ENCODE measurements around the gene LPO.

The LPO gene

DNA sequence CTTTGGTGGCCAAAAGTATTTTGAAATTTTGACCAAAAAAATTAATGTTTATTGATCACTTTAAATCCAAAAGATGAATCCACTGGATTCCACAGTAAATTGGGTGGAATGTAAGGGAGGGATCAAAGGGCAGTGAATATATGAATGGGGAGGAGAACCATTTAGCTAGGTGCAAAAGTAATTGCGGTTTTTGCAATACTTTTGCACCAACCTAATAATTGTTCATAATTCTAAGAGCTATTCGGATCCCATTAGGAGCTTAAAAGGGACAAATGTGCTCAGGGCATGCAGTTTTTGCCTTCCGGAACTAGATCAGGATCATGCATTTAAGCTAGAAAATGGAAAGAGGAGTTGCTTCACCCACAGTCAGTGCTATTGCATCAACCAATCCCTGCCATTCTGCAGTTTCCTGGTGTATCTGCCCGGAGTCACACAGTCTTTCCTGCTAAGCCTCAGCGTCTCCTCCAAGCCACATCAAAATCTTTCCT lies at the start of gene LPO:
Gene LPO, plus strand, starts transcription at position 438 of the 488 bp plus-strand sequence. CDS start 4,396 bp downstream, outside the sequence.
- DNase-seq: no peak

- DNase-seq: no peak
Observed at GRCh38 chr17:58189436-58190146, 48.8 kb upstream of the LPO start.

DNA sequence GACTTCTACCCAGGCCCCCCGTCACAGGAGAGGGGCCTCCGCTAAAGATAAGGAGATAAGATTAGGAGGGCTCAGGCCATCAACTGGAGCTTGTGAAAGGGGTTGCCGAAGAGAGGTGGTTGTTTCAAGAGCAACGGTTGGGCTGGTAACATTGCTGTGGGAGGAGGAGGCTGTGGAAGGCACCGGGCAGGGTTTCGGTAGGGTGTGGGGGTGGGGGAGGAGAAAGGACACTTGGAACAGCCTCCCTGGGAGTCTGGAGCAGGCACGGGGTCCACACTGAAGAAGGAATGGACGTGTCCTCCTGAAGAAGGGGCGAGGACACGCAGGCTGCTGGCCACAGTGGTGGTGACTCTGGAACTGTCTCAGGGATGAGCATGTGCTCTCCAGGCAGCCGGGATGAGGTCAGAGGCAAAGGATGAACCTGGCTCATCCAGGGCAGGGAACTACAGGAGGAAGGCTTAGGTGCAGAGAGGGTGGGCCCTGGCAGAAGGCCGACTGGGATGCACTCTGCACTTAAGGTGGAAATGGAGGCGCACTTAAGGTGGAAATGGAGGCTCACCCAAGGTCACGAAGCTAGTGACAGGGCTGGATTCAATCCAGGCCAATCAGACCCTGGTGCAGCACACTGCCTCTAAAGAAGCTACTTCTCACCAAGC lies 47.0 kb upstream of the LPO start:
- no peak for DNase-seq

GRCh38 chr17:58192612-58193011 lies 45.8 kb upstream of the LPO start, which contains the start of gene EPX:
TSS of gene EPX (plus strand) at chr17:58192726. CDS start at chr17:58192847, 121 bp downstream.
- no peak for DNase-seq

GRCh38 chr17:58193641-58194255 lies 44.6 kb upstream of the LPO start:
- no peak for DNase-seq

DNA sequence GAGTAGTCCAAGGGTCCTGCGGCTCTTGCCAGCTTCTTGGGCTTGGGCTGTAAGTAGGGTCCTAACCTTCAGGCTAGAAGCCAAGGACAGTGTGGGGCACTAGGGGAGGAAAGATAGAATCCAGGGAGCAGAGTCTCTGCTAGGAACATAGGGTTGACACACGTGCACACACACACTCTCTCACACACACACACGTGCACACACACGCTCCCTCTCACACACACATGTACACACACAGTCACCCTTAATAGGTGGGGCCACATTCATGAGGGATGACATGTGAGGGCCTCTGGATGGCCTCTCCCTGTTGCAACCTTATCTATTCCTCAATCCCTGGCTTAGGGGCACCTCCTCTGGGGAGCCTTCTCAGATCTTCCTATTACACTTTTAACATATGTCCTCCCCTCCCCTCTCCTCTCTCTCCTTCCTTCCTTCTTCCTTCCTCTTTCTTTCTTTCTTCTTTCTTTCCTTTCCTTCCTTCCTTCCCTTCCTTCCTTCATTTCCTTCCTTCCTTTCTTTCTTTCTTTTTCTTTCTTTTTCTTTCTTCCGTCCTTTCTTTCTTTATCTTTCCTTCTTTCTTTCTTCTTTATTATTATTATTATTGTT lies 42.8 kb upstream of the LPO start:
- no peak for DNase-seq

GRCh38 chr17:58196610-58197009 lies 41.8 kb upstream of the LPO start:
- no peak for DNase-seq

GRCh38 chr17:58200024-58200633 lies 38.3 kb upstream of the LPO start:
- peak; percentile 44 for DNase-seq

DNA sequence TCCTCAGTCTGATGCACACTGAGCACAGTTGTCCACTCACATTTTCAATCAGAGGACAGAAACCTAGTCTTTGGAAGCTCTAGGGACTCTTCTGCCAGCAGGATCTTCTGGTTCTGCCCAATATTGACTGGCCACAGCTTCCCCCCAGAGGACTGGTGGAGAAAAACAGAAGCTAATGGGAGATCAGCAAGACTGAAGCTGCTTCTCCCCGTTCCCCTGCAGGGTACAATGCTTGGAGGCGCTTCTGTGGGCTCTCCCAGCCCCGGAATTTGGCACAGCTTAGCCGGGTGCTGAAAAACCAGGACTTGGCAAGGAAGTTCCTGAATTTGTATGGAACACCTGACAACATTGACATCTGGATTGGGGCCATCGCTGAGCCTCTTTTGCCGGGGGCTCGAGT lies 35.5 kb upstream of the LPO start:
- DNase-seq: no peak

- DNase-seq: no peak
Observed at GRCh38 chr17:58204796-58205195, 33.6 kb upstream of the LPO start.

DNA sequence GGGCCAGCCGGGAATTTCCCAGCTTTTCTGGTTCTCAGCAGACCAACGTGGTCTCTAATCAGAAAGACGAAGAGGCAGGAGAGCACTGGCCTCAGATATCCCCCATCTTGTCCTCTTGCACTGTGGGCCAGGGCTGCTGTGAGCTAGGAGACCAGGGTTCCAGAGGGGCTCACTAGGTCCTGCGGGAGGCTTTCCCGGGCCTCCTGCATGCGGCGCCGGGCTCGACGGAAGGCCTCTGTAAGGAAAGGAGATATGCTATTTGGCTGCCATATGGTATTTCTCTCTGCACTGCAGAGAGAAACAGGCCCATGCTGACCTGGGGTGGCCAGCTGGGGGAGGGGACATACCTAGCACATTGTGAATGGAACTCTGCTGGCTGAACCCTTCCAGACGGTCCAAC lies 32.4 kb upstream of the LPO start:
- no peak for DNase-seq

DNA sequence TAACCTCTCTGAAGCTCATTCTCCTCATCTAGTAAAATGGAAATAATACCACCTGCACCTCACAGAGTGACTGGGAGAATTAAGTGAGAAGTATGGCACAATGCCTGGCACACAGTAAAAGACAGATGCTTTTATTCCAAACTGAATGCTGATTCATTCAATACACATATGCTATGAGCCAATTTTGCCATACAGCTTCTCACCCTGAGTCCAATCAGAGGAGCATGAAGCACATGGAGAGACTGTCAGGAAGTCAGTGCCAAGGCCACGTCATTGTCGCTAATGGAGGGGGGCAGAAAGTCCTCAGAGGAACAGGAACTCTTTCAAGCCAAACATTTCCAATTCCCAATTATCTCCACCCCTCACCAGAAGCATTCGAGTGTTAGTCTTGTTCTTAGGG lies 30.9 kb upstream of the LPO start:
- no peak for DNase-seq

GRCh38 chr17:58208344-58208743 lies 30.0 kb upstream of the LPO start:
- no peak for DNase-seq

GRCh38 chr17:58210922-58211321 lies 27.5 kb upstream of the LPO start:
- no peak for DNase-seq

DNA sequence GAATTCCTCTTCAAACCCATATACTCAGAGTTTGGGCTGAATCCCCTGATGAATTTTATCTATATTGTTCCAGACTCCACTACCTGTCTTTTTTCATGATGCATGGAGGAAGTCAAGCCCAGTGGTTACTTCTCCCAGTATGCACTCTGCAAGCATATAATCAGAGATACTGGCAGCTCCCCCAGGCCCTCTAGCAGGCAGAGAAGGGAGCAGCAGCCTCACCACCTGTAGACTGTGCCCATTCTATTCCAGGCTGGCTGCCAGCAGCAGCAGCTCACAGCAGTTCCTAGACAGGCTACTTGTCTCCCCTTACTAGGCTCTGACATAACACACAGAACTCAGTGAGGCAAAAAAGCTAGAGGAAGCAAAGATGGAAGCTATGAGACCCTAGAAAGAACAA lies 22.7 kb upstream of the LPO start:
- no peak for DNase-seq

- DNase-seq: no peak
Observed at GRCh38 chr17:58217766-58218165, 20.6 kb upstream of the LPO start.

DNA sequence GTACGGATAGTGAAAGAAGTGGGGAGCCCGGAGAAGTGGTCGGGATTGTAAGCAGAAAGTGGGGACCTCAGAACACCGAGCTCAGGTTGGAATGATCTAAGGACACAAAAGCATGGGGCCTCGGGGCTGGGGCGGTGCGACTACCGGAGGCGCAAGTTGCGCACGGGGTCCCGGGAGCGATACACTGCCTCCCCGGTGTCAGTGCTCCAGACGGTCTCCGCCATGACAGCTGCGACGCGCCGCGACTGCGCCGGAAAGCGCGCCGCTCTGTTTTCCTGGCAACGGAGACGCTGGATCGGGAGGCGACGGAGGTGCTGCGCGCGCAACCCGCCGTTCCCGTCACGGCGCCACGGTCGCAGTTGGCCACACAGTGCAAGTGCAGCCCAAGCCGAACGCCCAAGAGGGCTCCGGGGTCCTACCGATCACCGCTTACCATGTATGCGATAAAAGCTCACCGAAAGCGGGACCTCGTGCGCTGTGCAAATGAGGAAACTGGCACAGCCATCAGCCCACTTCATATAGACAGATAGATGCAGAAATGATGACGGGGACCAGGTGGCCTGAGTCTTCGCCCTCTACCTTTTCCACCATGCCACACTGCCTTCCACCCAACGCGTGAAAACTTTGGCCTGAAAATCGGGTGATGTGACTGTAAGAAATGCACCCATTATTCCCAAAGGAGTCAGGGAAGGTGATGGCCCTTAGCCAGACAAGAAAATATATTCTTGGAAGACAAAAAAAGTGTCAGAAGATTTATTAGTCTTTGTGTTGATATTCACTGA lies 19.2 kb upstream of the LPO start, which contains the start of gene MKS1:
Gene MKS1, minus strand, starts transcription at position 249 of the 782 bp plus-strand sequence. Its CDS starts 25 bp downstream, at position 224.
- peak; percentile 95 for DNase-seq

DNA sequence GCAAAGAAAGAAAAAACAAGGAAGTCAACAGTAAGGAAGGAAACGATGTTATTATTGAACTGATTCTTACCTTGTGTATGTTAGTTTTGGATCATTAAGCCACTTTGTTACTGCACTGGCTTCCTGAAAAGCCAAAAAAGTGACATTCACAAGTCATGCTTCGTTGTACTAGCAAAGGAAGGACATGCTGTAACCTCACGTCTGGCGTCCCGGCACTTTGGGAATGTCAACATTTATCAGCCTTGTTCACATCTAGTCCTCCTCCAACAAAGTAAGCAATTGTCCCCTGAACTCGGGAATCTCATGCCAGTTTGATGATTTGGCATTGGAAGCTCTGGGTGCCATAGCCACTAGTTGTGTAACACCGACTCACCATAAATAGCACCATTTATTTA lies 18.6 kb upstream of the LPO start:
- no peak for DNase-seq

DNA sequence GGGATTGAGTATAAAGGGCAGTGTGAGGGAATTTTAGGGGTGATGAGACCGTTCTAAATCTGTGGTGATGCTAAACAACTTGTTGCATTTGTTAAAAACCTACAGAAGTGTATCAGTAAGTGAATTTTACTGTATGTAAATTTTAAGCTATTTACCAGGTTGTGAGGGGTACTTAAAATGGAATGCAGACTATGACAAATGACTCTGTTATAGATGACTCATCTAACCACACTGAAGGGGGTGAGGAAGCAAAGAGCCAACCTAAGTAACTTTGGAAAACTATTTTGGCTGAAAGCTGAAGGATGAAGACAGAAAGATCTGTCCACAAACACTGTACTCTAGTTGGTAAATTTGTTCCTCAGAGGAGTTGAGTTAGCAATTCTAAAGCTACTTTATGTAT lies 14.1 kb upstream of the LPO start:
- DNase-seq: no peak

GRCh38 chr17:58227733-58228132 lies 10.7 kb upstream of the LPO start:
- DNase-seq: no peak

DNA sequence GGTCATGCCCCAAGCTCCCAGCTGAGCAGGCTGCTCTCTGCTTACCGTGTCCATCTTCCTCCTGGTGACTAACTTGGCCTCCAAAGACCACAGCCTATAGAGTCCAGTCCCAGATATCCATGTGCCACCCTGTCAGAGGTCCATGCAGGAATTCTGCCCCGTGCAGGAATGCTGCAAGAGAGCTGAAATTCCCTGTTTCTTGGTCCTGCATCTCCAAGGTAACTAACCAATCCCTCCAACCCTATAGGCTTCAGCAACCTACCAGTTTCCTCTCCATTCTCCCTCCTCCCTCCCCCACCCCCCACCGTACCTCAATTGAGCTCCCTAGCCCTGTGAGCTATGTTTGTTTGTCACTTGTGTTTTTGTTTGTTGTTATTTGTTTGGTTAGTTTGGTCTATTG lies 9.7 kb upstream of the LPO start:
- no peak for DNase-seq

- DNase-seq: no peak
Observed at GRCh38 chr17:58229384-58229783, 9.0 kb upstream of the LPO start.

Measured in NCI-H774 (cell line).